ENCODE data around the gene TSPAN4. TPM values are rescaled to one million over a fixed set of nuclear protein-coding genes. Genes with fewer than 3 reads are reported as not detected.

Gene TSPAN4
- total and polyA plus RNA-seq, 9 of the 15 experiments (the other 6 are each of a cell fraction or from before 2014, with no cell fraction given): 0.07 to 31.0 (median 15.7) TPM

DNA sequence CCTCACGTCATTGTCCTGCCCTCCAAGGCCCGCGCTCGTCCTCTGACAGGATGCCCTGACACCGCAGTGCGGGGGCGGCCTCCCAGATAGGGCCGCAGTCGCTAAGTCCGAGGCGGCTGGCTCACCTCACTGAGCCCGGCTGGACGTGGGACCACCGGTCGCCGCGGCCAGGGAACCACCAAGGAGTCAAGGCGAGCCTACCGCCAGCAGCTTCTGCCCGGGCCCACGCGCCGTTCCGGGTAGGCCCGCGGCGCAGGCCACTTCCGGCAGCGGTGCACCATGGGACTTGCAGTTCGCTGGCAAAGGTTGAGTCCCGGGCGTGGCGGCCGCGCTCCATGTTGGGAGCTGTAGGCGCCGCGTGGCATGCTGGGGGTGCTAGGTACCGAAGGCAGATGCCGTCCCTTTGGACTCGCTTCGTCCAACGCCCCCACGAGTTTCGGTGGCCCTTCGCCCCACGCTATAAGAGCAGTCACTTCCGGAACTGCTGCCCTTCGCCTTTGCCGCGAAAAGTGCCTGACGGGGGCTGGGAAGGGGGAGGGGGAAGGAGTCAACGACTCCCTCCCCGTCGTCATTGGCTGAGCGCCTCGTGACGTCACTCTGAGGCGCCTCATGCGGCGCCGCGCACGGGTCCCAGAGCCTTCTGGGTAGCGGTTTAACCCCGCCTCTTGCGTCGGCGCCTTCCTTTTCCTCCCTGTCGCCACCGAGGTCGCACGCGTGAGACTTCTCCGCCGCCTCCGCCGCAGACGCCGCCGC, 33.2 kb upstream of the TSPAN4 start, which contains the start of gene RPLP2 (continued):
- TF ChIP-seq RBM17 (IDR thresholded peaks at IDR 0.05; ENCODE audit: borderline replicate concordance, low read depth, low read length) (no peak), SP2 (IDR thresholded peaks at IDR 0.05; ENCODE audit: extremely low read depth, low read depth, low read length, poor library complexity, severe bottlenecking) (no peak), FUS (optimal IDR thresholded peaks at IDR 0.05; ENCODE audit: low read depth, low read length) (peak; percentile 81), ZC3H8 (IDR thresholded peaks at IDR 0.05) (no peak), ZSCAN32 (CRISPR knock-in tag; IDR thresholded peaks at IDR 0.05) (no peak), ZNF717 (CRISPR knock-in tag; IDR thresholded peaks at IDR 0.05) (no peak), ZNF24 (IDR thresholded peaks at IDR 0.05) (0 out of 2 replicates have a peak, but pooled peaks have one; percentile 14), CBX5 (IDR thresholded peaks at IDR 0.05; ENCODE audit: borderline replicate concordance, low read depth) (no peak), RFX7 (CRISPR knock-in tag; IDR thresholded peaks at IDR 0.05) (no peak), CHD2 (IDR thresholded peaks at IDR 0.05; ENCODE audit: low read depth, low read length) (peak; percentile 81), SNRNP70 (optimal IDR thresholded peaks at IDR 0.05; ENCODE audit: low read depth, low read length) (no peak), TAF9B (IDR thresholded peaks at IDR 0.05; ENCODE audit: partially characterized antibody) (peak; percentile 72), MAZ (CRISPR knock-in tag; conservative IDR thresholded peaks at IDR 0.05 in 1 of 2, IDR thresholded peaks at IDR 0.05 in 1 of 2) (peak; percentile 91 to 98), ZNF263 (CRISPR knock-in tag; IDR thresholded peaks at IDR 0.05; ENCODE audit: borderline replicate concordance) (no peak), RB1 (IDR thresholded peaks at IDR 0.05; ENCODE audit: low read depth) (peak; percentile 54), ZC3H4 (CRISPR knock-in tag; IDR thresholded peaks at IDR 0.05; ENCODE audit: borderline replicate concordance) (no peak; the same call in 1 of the 2 replicates), SMARCA5 (IDR thresholded peaks at IDR 0.05) (no peak; the same call in 1 of the 2 replicates), E2F3 (CRISPR knock-in tag; IDR thresholded peaks at IDR 0.05) (peak; percentile 74; the same call in 1 of the 2 replicates)
- TF ChIP-seq, protein P1, sequence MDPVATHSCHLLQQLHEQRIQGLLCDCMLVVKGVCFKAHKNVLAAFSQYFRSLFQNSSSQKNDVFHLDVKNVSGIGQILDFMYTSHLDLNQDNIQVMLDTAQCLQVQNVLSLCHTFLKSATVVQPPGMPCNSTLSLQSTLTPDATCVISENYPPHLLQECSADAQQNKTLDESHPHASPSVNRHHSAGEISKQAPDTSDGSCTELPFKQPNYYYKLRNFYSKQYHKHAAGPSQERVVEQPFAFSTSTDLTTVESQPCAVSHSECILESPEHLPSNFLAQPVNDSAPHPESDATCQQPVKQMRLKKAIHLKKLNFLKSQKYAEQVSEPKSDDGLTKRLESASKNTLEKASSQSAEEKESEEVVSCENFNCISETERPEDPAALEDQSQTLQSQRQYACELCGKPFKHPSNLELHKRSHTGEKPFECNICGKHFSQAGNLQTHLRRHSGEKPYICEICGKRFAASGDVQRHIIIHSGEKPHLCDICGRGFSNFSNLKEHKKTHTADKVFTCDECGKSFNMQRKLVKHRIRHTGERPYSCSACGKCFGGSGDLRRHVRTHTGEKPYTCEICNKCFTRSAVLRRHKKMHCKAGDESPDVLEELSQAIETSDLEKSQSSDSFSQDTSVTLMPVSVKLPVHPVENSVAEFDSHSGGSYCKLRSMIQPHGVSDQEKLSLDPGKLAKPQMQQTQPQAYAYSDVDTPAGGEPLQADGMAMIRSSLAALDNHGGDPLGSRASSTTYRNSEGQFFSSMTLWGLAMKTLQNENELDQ (CRISPR knock-in tag; IDR thresholded peaks at IDR 0.05; ENCODE audit: borderline replicate concordance): 0 out of 2 replicates have a peak, but pooled peaks have one; percentile 79
- TF ChIP-seq, protein P2, sequence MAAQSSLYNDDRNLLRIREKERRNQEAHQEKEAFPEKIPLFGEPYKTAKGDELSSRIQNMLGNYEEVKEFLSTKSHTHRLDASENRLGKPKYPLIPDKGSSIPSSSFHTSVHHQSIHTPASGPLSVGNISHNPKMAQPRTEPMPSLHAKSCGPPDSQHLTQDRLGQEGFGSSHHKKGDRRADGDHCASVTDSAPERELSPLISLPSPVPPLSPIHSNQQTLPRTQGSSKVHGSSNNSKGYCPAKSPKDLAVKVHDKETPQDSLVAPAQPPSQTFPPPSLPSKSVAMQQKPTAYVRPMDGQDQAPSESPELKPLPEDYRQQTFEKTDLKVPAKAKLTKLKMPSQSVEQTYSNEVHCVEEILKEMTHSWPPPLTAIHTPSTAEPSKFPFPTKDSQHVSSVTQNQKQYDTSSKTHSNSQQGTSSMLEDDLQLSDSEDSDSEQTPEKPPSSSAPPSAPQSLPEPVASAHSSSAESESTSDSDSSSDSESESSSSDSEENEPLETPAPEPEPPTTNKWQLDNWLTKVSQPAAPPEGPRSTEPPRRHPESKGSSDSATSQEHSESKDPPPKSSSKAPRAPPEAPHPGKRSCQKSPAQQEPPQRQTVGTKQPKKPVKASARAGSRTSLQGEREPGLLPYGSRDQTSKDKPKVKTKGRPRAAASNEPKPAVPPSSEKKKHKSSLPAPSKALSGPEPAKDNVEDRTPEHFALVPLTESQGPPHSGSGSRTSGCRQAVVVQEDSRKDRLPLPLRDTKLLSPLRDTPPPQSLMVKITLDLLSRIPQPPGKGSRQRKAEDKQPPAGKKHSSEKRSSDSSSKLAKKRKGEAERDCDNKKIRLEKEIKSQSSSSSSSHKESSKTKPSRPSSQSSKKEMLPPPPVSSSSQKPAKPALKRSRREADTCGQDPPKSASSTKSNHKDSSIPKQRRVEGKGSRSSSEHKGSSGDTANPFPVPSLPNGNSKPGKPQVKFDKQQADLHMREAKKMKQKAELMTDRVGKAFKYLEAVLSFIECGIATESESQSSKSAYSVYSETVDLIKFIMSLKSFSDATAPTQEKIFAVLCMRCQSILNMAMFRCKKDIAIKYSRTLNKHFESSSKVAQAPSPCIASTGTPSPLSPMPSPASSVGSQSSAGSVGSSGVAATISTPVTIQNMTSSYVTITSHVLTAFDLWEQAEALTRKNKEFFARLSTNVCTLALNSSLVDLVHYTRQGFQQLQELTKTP (IDR thresholded peaks at IDR 0.05; ENCODE audit: low read depth in 1 of 2, partially characterized antibody in 2 of 2): peak in 1 of 2 experiments; percentile 97
- TF ChIP-seq, protein P3, sequence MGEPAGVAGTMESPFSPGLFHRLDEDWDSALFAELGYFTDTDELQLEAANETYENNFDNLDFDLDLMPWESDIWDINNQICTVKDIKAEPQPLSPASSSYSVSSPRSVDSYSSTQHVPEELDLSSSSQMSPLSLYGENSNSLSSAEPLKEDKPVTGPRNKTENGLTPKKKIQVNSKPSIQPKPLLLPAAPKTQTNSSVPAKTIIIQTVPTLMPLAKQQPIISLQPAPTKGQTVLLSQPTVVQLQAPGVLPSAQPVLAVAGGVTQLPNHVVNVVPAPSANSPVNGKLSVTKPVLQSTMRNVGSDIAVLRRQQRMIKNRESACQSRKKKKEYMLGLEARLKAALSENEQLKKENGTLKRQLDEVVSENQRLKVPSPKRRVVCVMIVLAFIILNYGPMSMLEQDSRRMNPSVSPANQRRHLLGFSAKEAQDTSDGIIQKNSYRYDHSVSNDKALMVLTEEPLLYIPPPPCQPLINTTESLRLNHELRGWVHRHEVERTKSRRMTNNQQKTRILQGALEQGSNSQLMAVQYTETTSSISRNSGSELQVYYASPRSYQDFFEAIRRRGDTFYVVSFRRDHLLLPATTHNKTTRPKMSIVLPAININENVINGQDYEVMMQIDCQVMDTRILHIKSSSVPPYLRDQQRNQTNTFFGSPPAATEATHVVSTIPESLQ (CRISPR knock-in tag; IDR thresholded peaks at IDR 0.05): no peak; the same call in 1 of the 2 replicates

Data from K562 (cell line).